ENCODE results near the gene SHANK2. TPM values are rescaled to one million over a fixed set of nuclear protein-coding genes. Genes with fewer than 3 reads are reported as not detected.

The SHANK2 gene
- total RNA-seq, 1 experiment from 2014 or later, result 0.02 TPM

DNA sequence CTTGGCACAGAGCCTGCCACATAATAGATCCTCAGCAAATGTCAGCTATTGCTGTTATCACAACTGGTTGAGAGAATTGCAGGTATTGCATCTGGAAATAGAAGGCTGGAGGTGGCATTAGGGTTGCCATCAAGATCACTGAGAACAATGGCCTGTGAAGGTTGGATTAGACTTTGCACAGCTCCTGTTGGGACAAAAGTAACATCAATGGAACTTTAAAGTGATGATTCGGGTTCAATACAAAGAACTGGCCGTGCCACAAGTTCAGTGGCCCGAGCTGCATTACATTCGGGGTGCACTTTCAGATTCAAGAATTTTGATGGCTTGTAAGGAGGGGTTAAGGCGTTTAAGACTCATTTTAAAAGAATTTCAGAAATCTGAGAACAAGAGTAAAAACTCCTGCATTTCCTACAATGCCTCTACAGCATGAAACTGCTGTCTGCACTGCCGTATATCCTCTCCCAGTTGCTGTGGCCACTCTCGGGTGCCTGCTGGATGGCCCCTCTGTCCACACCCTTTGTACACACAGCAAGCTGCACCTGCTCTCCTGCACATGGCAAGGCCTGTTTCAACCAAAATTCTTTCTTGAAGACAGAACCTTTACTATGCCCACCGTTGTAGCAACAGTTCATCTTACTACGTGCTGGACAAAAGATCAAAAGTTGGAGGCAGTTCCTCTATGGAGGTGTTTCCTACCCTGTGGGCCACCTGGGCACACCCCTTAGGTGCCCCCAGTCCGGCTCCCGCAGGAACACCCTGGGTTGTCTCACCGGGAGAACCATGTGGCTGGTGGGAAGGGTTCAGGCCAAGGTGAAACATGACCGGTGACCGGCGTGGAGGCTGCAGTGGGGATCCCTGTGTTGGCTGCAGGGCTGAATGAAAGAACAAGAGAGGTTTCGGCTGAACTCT lies 17.5 kb upstream of the SHANK2 start:
- no peak for DNase-seq (ENCODE audit: low read depth)

- no peak for DNase-seq (ENCODE audit: low read depth)
Observed at GRCh38 chr11:71268706-71269321, 16.4 kb upstream of the SHANK2 start.

- DNase-seq (ENCODE audit: low read depth), result no peak
Observed at GRCh38 chr11:71267807-71268421, 15.5 kb upstream of the SHANK2 start.

GRCh38 chr11:71266114-71266833 lies 13.9 kb upstream of the SHANK2 start:
- no peak for DNase-seq (ENCODE audit: low read depth)

GRCh38 chr11:71265559-71266092 lies 13.2 kb upstream of the SHANK2 start:
- no peak for DNase-seq (ENCODE audit: low read depth)

DNA sequence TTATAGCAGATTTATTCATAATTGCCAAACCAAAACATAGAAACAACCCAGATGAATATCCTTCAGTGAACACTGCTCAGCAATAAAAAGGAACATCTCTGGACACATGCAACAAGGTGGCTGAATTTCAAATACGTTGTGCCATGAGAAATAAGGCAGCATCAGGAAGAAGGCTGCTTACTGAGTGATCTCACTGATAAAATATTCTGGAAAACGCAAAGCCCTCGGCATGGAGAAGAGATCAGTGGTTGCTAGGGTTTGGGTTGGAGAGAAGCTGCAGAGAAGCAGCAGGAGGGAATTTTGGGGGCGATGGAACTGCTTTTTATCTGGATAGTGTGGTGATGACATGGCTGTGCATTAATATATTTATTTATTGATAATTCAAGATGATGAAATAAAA lies 11.0 kb upstream of the SHANK2 start:
- DNase-seq (ENCODE audit: low read depth), result no peak

GRCh38 chr11:71255800-71256479 lies 3.6 kb upstream of the SHANK2 start:
- no peak for DNase-seq (ENCODE audit: low read depth)

DNA sequence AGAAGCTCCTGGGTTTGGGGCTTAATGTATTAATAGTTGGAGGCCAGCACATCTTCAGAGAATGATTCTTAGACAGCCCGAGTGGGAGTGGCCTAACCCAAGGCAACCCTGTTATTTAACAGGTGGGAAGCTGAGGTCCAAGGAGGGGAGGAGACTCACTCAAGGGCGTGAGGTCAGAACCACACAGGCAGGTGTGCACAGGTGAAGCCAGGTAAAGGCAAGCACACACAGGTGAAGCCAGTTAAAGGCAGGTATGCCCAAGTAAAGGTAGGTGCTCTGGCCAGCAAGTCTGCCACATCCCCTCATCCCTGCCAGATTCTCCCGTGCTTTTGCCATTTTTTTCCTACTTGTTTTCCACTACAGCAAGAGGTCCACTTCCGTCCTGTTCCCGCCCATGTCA lies 2.9 kb upstream of the SHANK2 start:
- DNase-seq (ENCODE audit: low read depth), result no peak

- DNase-seq (ENCODE audit: low read depth), result no peak
Observed at GRCh38 chr11:71253794-71254193, 1.4 kb upstream of the SHANK2 start.

DNA sequence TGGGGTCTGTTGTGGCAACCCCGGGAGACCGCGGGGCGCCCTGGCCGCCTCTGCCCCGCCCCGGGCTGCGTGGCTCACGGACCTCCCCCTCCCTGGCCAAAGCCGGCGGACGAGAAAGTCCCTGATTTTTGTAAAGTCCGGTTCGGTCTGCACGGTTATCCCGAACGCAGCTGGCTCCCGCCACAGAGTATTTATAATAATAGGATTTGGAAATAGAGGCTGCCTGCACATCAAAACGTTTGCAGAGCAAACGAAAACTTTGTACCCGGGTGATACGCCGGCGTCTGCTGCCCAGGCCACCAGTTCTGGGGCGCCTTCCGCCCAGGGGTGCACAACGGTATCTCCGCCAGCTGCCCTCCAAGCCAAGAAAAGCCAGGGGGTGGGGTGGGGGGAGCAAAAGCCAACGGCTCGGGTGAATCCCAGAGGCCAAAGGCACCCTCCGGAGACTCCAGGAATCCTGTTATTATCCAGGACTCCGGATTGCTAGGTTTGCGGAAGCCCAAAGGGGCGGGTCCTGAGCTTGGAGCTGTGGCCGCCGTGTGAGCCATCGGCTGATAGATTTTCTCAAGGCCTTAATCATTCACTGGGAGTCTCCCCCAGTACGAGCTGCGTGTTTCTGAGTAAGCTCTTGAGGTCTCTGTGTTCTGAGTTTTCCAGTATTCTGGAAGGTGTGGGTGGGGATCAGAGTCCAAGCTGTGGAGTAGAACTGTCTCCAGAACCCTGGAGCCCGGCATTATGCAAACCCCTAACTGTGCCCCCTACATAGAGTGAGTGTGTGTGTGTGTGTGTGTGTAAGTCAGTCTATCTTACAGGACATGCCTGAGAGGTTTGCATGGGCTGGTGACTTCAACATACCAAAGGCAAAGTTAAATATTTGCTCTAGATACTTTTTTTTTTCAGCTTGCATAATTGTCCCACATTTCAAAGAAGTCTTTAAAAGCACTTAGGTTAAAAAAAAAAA lies 673 bp upstream of the SHANK2 start:
- DNase-seq (ENCODE audit: low read depth), result no peak

DNA sequence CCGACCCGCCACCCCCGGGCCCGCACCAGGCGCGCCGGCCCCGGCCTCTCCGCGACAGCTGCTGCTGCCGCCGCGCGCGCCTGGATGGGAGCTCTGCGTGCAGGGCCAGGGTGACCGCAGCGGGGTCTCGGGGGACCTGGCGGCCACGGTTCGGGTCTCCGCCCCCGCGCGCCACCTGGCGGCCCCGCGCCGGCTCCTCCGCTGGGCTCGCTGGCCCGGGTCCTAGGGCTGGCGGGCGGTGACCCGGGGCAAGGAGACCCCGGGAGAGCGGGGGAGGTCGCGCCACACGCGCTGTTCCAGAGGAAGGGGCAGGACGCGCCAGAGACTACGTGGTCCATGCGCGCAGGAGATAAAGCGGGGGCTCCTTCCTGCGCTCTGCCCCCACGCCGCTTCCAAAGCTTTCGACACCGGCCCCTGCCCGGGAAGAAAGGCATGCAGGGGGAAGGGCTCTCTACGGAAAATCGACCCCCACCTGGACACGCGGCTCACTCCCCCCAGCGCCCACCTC lies 562 bp downstream of the SHANK2 start:
- DNase-seq (ENCODE audit: low read depth), result no peak

DNA sequence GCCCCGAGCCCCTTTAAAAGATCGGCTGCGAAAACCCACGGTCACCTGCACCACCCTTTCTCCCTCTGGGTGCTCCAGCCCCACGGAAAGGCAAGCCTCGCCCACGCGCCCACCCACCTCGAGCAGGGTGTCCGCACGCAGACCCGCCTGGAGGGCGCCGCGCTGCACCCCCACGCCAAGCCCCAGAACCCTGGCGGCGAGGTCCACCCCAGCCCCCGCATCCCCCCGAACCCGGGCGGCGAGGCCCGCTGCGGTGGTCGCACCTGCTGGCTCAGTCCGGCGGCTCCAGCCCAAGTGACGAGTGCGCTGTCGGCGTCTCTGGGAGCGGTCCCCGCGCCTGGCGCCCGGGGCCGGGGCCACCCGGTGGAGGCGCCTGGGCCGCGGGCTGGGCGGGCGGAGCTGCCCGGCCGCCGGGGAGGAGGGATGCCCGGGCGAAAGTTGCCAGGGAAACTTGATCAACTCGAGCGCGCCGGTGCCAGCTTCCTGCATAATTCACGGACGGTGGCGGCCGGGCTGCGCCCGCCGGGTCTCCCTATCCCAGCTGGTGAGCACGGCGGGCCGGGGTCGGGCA lies 1.1 kb downstream of the SHANK2 start:
- no peak for DNase-seq (ENCODE audit: low read depth)

- no peak for DNase-seq (ENCODE audit: low read depth)
Observed at GRCh38 chr11:71250523-71251150, 1.7 kb downstream of the SHANK2 start.

GRCh38 chr11:71249301-71249700 lies 3.1 kb downstream of the SHANK2 start:
- DNase-seq (ENCODE audit: low read depth), result no peak

DNA sequence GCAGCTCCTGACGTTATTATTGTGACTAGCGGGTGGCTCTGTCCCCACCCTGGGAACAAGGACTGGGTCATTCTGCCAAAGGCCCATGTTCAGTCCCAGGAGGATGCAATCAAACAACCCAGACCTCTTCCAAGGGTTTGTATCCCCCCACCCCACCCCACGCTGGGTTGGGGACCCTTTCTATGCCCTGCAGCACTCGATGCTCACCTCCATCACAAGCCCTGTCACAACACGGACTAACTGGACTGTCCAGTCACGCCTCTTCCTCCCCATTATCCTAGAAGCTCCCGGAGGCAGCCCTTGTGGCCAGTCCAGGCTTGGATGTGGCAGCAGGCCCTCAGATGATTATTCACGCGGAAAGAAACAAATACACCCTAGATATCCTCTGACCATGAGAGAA lies 3.7 kb downstream of the SHANK2 start:
- DNase-seq (ENCODE audit: low read depth), result no peak

DNA sequence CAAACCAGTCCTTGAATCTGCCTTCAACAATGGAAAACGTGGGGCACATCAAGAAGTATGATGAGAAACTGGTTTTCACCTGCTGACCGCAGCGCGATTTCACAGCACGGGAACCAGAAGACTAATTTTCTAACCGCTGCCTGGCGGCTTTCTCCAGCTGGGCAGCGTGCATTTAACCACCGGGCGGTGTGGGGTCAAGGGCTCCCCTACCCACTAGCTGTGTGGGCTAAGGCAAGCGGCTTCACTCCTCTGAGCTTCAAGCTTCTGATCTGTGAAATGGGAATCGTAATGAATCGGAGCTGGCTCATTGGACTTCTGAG lies 4.2 kb downstream of the SHANK2 start:
- no peak for DNase-seq (ENCODE audit: low read depth)

GRCh38 chr11:71247551-71248250 lies 4.7 kb downstream of the SHANK2 start:
- no peak for DNase-seq (ENCODE audit: low read depth)

DNA sequence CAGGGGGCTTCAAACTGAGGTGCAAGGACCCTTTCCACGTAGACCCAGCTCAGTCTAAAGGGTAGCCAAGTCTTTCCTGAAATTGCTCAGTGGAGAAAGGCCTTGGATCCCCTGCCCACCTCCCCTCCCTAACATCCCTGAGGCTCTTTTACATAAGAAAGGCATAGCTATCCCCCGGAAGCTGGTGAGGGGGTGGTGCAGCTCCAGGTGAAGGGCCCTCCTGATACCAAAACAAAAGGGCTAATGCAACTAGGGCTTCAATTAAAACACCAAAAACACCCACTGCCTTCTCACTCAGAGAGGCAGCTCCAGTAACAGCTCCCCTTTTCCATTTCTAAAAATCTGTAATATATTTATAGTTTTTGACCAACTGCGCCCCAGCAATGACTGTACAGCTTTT lies 5.8 kb downstream of the SHANK2 start:
- DNase-seq (ENCODE audit: low read depth), result no peak
